Measurements from ENCODE around the gene ZNF521.

ZNF521 gene

GRCh38 chr18:25074925-25075324, 277.0 kb downstream of the ZNF521 start:
- no peak for TF ChIP-seq CTCF (IDR thresholded peaks at IDR 0.05; ENCODE audit: low read length, missing control alignments)
- H3K4me3 ChIP-seq (replicated peaks; ENCODE audit: low read depth, low read length), result no peak overlapping the region

GRCh38 chr18:25072205-25072604, 279.8 kb downstream of the ZNF521 start:
- no peak for DNase-seq (ENCODE audit: low read depth)
- no peak for TF ChIP-seq CTCF (IDR thresholded peaks at IDR 0.05; ENCODE audit: low read length, missing control alignments)
- no peak overlapping the region for H3K4me3 ChIP-seq (replicated peaks; ENCODE audit: low read depth, low read length)

More at GRCh38 chr18:25074925-25075324, 277.0 kb downstream of the ZNF521 start:
- no peak for DNase-seq (ENCODE audit: low read depth)

GRCh38 chr18:25067275-25068025, 284.5 kb downstream of the ZNF521 start:
- TF ChIP-seq CTCF (IDR thresholded peaks at IDR 0.05; ENCODE audit: low read length, missing control alignments), result no peak
- DNase-seq (ENCODE audit: low read depth), result no peak
- no peak overlapping the region for H3K4me3 ChIP-seq (replicated peaks; ENCODE audit: low read depth, low read length)

- TF ChIP-seq CTCF (IDR thresholded peaks at IDR 0.05; ENCODE audit: low read length, missing control alignments), result no peak
- DNase-seq (ENCODE audit: low read depth), result no peak
These were observed 285.4 kb downstream of the ZNF521 start for GRCh38 chr18:25066516-25066915.

GRCh38 chr18:25062720-25063119, 289.2 kb downstream of the ZNF521 start:
- no peak overlapping the region for H3K4me3 ChIP-seq (replicated peaks; ENCODE audit: low read depth, low read length)
- DNase-seq (ENCODE audit: low read depth), result no peak
- TF ChIP-seq CTCF (IDR thresholded peaks at IDR 0.05; ENCODE audit: low read length, missing control alignments), result no peak

More at GRCh38 chr18:25066516-25066915, 285.4 kb downstream of the ZNF521 start:
- no peak overlapping the region for H3K4me3 ChIP-seq (replicated peaks; ENCODE audit: low read depth, low read length)

- no peak for TF ChIP-seq CTCF (IDR thresholded peaks at IDR 0.05; ENCODE audit: low read length, missing control alignments)
- no peak overlapping the region for H3K4me3 ChIP-seq (replicated peaks; ENCODE audit: low read depth, low read length)
- DNase-seq (ENCODE audit: low read depth), result no peak
These were observed 290.6 kb downstream of the ZNF521 start for GRCh38 chr18:25061395-25061794.

GRCh38 chr18:25058521-25058920, 293.4 kb downstream of the ZNF521 start:
- no peak for TF ChIP-seq CTCF (IDR thresholded peaks at IDR 0.05; ENCODE audit: low read length, missing control alignments)
- DNase-seq (ENCODE audit: low read depth), result no peak
- H3K4me3 ChIP-seq (replicated peaks; ENCODE audit: low read depth, low read length), result no peak overlapping the region

All from fibroblast of pulmonary artery (primary cell).